HG03064 (cell line): ENCODE results near the gene OVCA2.
A peak's percentile ranks its signal among the peaks of the same experiment; 100 is the strongest.

Experiments used
- ATAC-seq: cut with Tn5 transposase; IDR thresholded peaks from one replicate; pipeline ENCODE4 v1.9.1; 2021; ENCODE audit warnings: low read depth; ENCODE audit not compliant: unreplicated experiment

Gene OVCA2

DNA sequence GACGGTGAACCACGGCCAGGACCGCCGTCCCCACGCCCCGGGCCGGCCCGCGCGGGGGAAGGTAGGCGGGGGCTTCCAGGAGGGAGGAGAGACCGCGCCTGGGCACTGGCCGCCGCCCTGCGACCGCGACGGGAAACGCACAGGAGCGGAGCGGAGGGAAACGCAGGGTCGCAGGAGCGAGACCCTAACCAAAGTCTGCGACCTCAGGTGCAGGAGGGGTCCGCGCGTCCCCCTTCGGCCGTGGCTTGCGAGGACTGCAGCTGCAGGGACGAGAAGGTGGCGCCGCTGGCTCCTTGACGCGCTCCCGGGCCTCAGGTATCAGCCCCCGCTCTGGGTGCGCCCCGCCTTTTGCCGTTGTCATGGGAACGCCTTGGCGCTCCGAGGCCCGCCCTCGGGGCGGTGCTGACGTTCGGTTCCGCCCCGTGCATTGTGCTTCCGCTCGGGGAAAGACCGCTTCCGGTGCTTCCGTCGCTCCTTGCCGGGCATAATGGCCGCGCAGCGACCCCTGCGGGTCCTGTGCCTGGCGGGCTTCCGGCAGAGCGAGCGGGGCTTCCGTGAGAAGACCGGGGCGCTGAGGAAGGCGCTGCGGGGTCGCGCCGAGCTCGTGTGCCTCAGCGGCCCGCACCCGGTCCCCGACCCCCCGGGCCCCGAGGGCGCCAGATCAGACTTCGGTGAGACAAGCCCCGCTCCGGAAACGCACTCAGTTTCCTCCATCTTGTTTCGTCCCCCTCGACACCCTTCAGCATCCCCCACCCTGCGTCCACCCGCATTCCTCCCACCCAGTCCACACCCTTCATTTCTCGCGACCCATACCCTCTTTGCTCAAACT is at the start of gene OVCA2:
Gene OVCA2 (plus strand): TSS at position 462 of the 829 bp plus-strand sequence. CDS start 26 bp downstream, at position 488.
- ATAC-seq, result peak; percentile 69

DNA sequence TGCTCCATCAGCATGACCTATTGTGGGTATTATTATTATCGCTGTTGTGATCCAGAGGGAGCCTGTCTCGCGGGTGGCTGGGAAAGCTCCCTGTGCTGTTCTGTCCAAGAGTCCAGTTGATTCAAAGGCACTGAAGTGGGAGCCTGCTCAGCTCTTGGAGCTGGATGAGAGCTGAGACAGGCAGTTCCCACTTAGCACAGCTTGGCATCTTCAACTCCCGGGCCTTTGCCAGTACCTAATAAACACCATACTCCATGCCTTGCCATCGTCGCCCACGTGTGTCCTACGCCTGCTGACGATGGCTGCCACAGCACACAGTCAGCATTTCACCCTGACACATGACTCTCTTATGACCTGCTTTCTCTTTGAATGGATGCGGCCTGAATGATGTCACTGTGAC is 49.3 kb upstream of the OVCA2 start:
- ATAC-seq, result no peak

- no peak for ATAC-seq
Measured at GRCh38 chr17:1994707-1995106, 47.1 kb upstream of the OVCA2 start.

DNA sequence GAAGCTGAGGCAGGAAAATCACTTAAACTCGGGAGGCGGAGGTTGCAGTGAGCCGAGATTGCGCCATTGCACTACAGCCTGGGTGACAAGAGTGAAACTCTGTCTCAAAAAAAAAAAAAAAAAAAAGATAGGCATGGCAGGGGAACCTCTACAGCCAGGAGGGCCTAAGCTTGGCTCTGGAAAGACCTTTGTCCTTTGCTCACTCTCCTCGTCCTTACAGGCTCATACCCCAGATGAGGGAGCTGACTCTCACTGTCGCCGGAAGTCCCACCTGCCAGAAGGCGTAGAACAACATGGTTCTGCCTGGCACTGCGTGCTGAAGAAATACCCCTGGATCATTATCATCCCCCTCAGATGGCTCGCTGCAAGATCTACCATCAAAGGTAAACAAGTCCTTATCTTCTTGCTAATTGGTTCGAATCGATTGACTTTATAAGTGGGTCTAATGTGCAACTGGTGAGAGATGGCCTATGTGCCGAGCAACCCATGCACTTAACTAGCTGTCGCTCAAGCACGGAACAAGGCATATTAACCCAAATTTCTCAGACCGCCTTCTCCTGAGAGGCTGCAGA is 46.4 kb upstream of the OVCA2 start:
- ATAC-seq, result no peak

GRCh38 chr17:1995907-1996799 is 45.7 kb upstream of the OVCA2 start:
- no peak for ATAC-seq

GRCh38 chr17:1996800-1997288 is 45.0 kb upstream of the OVCA2 start:
- ATAC-seq, result no peak

- ATAC-seq, result no peak
Measured at GRCh38 chr17:1997289-1997926, 44.4 kb upstream of the OVCA2 start.

- no peak for ATAC-seq
Measured at GRCh38 chr17:1997927-1998742, 43.7 kb upstream of the OVCA2 start.

- ATAC-seq, result no peak
Measured at GRCh38 chr17:1999557-2000251, 42.1 kb upstream of the OVCA2 start.

DNA sequence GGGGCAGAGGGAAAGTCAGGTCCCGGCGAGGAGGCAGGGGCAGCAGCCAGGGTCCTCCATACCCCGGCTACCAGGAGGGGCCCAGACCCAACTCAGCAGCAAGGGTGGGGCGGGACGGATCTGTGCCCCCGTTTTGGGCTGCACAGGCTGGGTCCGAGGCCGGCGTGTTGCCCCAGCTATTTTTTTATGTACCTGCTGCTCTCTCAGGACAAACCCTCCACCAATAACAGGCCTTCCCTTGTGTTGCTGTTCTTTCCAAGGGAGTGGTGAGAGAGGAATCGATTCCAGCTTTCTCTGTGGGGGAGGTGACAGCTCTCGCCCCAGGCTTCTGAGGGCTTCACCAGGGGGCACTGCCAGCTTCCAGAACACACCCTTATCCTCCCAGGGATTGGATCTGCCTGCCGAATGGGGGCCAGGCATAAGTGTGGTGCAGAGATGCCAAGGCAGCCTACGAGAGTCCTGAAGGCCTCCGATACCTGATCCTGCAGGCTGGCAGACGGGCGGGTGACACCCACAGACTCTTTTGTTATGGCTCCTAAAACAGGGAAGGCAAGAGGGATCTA is 39.0 kb upstream of the OVCA2 start:
- no peak for ATAC-seq

DNA sequence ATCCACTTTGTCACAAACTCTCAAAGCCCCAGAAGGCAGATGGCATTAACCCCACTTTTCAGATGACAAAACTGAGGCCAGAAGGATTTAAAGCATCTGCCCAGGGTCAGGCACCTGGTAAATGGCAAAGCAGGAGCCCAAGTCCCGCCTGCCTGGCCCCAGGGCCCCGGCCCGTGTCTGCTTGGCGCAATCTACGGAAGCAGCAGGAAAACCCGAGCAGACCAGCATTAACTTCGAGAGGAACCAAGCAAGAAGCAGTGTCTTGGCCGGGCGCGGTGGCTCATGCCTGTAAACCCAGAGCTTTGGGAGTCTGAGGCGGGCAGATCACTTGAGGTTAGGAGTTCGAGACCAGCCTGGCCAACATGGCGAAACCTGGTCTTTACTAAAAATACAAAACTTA is 38.3 kb upstream of the OVCA2 start:
- no peak for ATAC-seq

DNA sequence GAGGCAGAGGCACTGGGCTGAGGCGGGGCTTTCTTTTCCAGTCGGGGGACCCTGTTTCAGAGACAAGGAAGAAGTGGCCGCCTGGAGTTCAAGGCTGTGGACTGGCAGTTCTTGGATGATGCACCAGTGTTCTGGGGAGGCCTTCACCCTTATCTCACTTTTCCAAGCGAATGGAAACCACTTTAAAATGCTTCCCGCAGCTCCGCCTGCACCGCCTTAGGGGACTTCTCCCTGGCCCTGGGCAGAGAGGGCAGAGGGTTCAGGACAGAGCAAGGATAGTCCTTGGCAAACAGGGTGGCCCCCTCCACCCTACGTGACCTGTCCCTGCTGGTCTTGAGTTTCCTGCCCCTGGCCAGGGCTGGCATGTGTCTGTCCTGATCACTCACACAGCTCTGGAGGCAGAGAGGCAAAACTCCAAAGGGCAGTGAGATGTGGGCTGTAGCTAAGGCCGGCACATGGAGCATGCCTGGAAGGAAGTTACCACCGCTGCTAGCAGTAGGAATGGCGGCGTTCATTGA is 37.3 kb upstream of the OVCA2 start:
- ATAC-seq, result no peak

DNA sequence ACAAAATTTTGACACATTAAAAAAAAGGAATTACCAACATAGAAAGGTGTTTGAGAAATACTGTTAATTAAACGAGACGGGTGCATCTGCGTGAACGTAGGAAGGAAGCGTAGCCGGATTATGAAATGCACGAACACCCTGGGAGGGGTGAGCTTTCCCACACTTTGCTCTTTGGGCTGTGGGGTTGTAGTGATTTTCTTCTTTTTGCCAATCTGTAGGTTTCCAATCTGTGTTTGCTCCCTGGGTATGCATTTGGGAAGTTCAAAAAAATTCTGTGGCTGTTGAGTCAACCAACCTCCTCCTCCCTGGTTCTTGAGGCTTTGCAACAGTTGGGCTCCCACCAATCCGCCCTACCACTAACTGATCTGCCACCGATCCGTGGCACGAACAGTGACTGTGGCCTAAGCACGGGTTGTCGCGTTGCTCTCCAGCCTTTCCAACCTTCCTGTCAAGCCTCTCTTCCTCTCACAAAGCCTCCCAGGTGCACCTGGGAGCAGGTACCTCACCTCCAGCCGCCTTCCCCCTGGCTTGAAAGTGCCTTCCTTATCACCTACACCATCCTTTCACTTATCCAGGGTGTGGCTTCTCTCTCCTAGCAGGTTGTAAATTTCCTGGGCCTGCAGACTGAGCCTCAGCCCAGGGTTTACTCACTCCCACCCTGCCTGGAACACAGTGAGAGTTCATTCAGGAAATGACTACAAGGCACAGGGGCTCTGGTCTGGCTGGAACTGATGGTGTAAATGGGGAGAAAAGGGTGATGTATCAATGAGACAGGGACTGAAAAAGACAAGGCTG is 33.3 kb upstream of the OVCA2 start:
- ATAC-seq, result no peak

- ATAC-seq, result no peak
Measured at GRCh38 chr17:2009737-2010136, 32.1 kb upstream of the OVCA2 start.

GRCh38 chr17:2011411-2012371 is 30.1 kb upstream of the OVCA2 start:
- ATAC-seq, result no peak

GRCh38 chr17:2012499-2012898 is 29.3 kb upstream of the OVCA2 start:
- ATAC-seq, result no peak
